Measurements from ENCODE around the gene ZBED4. TPM values are rescaled to one million over a fixed set of nuclear protein-coding genes. Genes with fewer than 3 reads are reported as not detected.

The ZBED4 gene
- total and polyA plus RNA-seq, 2 of the 13 experiments (the other 11 are each of a cell fraction or from before 2014, with no cell fraction given), result 5.4 to 9.6 TPM

- TF ChIP-seq KIAA2018 (CRISPR knock-in tag; IDR thresholded peaks at IDR 0.05; ENCODE audit: borderline replicate concordance), result no peak
- TF ChIP-seq, protein P1, sequence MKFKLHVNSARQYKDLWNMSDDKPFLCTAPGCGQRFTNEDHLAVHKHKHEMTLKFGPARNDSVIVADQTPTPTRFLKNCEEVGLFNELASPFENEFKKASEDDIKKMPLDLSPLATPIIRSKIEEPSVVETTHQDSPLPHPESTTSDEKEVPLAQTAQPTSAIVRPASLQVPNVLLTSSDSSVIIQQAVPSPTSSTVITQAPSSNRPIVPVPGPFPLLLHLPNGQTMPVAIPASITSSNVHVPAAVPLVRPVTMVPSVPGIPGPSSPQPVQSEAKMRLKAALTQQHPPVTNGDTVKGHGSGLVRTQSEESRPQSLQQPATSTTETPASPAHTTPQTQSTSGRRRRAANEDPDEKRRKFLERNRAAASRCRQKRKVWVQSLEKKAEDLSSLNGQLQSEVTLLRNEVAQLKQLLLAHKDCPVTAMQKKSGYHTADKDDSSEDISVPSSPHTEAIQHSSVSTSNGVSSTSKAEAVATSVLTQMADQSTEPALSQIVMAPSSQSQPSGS (CRISPR knock-in tag; IDR thresholded peaks at IDR 0.05), result 0 out of 2 replicates have a peak, but pooled peaks have one; percentile 7
- peak; percentile 56; the same call in 1 of the 2 replicates for TF ChIP-seq ZNF761 (CRISPR knock-in tag; conservative IDR thresholded peaks at IDR 0.05)
- TF ChIP-seq, protein P2, sequence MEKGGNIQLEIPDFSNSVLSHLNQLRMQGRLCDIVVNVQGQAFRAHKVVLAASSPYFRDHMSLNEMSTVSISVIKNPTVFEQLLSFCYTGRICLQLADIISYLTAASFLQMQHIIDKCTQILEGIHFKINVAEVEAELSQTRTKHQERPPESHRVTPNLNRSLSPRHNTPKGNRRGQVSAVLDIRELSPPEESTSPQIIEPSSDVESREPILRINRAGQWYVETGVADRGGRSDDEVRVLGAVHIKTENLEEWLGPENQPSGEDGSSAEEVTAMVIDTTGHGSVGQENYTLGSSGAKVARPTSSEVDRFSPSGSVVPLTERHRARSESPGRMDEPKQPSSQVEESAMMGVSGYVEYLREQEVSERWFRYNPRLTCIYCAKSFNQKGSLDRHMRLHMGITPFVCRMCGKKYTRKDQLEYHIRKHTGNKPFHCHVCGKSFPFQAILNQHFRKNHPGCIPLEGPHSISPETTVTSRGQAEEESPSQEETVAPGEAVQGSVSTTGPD (CRISPR knock-in tag; IDR thresholded peaks at IDR 0.05), result no peak
- TF ChIP-seq ARNTL (CRISPR knock-in tag; IDR thresholded peaks at IDR 0.05), result peak; percentile 38; the same call in 1 of the 2 replicates
- no peak for TF ChIP-seq THYN1 (CRISPR knock-in tag; IDR thresholded peaks at IDR 0.05; ENCODE audit: borderline replicate concordance, low read depth)
- TF ChIP-seq KDM4B (CRISPR knock-in tag; IDR thresholded peaks at IDR 0.05), result no peak
- peak; percentile 41; the same call in 1 of the 2 replicates for TF ChIP-seq MYC (CRISPR knock-in tag; IDR thresholded peaks at IDR 0.05; ENCODE audit: borderline replicate concordance)
- peak; percentile 56; the same call in 1 of the 2 replicates for TF ChIP-seq RARA (CRISPR knock-in tag; IDR thresholded peaks at IDR 0.05)
- TF ChIP-seq, protein P3, sequence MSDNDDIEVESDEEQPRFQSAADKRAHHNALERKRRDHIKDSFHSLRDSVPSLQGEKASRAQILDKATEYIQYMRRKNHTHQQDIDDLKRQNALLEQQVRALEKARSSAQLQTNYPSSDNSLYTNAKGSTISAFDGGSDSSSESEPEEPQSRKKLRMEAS (IDR thresholded peaks at IDR 0.05), result peak; percentile 70
- no peak for TF ChIP-seq JDP2 (CRISPR knock-in tag; IDR thresholded peaks at IDR 0.05; ENCODE audit: borderline replicate concordance)
- peak; percentile 48 for TF ChIP-seq MED1 (CRISPR knock-in tag; IDR thresholded peaks at IDR 0.05)
- TF ChIP-seq KAT7 (CRISPR knock-in tag; IDR thresholded peaks at IDR 0.05; ENCODE audit: borderline replicate concordance), result 0 out of 2 replicates have a peak, but pooled peaks have one; percentile 46
- TF ChIP-seq, protein P4, sequence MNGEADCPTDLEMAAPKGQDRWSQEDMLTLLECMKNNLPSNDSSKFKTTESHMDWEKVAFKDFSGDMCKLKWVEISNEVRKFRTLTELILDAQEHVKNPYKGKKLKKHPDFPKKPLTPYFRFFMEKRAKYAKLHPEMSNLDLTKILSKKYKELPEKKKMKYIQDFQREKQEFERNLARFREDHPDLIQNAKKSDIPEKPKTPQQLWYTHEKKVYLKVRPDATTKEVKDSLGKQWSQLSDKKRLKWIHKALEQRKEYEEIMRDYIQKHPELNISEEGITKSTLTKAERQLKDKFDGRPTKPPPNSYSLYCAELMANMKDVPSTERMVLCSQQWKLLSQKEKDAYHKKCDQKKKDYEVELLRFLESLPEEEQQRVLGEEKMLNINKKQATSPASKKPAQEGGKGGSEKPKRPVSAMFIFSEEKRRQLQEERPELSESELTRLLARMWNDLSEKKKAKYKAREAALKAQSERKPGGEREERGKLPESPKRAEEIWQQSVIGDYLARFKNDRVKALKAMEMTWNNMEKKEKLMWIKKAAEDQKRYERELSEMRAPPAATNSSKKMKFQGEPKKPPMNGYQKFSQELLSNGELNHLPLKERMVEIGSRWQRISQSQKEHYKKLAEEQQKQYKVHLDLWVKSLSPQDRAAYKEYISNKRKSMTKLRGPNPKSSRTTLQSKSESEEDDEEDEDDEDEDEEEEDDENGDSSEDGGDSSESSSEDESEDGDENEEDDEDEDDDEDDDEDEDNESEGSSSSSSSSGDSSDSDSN (CRISPR knock-in tag; IDR thresholded peaks at IDR 0.05), result peak; percentile 83
- TF ChIP-seq SOX6 (IDR thresholded peaks at IDR 0.05), result no peak
- peak; percentile 35; the same call in 1 of the 2 replicates for TF ChIP-seq SOX6 (CRISPR knock-in tag; IDR thresholded peaks at IDR 0.05)
Observed at GRCh38 chr22:49826603-49827270, 26.9 kb upstream of the ZBED4 start (continued).

All from HepG2 (cell line).